Right hindlimb (tissue), 1 donor: Measurements from ENCODE around the gene NPBWR2.
A peak's percentile ranks its signal among the peaks of the same experiment; 100 is the strongest.

Experiments
- DNase-seq: peaks from one replicate; pipeline ENCODE4 v3.0.0-alpha.2; 2018

The NPBWR2 gene

GRCh38 chr20:64083804-64084684 lies 23.3 kb downstream of the NPBWR2 start, which contains the start of gene LKAAEAR1:
TSS of gene LKAAEAR1 (minus strand) at chr20:64084398. CDS start at chr20:64084219, 179 bp downstream.
- DNase-seq: no peak

DNA sequence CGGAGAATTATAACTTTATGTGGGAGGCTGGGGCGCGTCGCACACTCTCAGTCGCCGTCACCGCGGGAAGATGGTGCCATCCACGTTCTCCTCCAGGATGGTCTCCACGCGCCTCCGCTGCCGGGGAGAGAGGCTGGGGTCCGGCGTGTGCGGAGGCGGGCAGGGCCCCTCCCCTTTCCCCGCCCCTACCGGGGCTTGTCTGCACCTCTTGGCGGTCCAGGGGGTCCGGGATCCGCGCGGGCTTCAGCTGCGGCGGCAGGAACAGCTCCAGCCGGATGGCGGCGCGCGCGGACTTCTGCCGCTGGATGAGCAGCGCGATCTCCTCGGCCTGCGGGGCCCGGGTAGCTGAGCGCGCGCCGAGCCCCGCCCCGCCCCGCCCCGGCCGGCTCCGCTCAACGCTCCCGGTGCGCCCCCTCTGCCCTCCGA lies 24.0 kb downstream of the NPBWR2 start:
- peak; percentile 85 for DNase-seq

DNA sequence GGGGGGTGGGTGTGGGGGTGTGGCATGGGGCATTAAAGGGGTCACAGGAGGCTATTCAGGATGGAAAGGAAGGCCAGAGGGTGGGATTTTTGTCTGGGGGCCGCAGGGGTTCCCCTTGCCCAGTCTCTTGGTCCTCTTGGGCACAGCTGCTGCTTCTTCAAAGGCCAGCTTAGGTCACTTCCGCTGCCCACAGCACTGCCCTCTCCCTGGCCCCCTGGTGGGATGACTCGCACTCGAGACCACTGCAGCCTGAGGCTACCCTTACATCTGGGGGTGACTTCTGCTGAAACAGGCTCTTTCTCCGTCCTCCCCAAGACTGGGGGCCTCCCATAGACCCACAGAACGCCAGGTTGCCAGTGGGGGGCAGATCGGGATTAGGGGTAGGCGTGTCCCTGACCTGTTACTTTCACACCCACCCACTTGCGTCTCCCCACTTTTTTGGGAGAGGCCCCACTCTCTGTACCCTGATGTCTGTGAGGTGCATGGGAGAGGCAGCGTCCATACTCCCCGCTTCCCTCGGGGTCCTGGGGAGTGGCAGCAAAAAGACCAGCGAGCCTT lies 24.5 kb downstream of the NPBWR2 start:
- no peak for DNase-seq

GRCh38 chr20:64082126-64082731 lies 25.1 kb downstream of the NPBWR2 start:
- DNase-seq: no peak

DNA sequence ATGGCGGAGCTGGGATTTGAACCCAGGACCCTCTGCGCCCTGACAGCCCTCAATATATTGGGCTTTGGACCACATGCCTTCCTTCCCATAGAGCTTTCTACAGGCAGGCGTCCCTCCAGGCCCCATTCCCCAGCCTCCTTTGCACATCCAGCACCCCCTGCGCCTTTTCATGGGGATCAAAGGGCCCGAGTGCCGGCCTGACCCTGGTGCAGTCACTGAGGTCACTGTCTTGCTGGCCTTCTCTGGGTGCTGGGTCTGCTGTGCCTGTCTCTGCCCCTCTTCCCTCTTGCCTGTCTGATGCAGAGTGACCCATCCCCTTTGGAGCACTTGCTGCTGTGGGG lies 25.8 kb downstream of the NPBWR2 start:
- DNase-seq: no peak

- DNase-seq: no peak
These were observed 26.3 kb downstream of the NPBWR2 start for GRCh38 chr20:64080813-64081623.

- DNase-seq: no peak
These were observed 27.2 kb downstream of the NPBWR2 start, which contains the start of gene OPRL1 for GRCh38 chr20:64080013-64080812. TSS of gene OPRL1 (plus strand) at chr20:64080082. CDS start at chr20:64092721, 12,639 bp downstream.

GRCh38 chr20:64079273-64080012 lies 27.9 kb downstream of the NPBWR2 start, which contains the start of gene RGS19:
TSS of gene RGS19 (minus strand) at chr20:64079518. CDS start at chr20:64076886, 2,632 bp downstream.
- DNase-seq: peak; percentile 89

DNA sequence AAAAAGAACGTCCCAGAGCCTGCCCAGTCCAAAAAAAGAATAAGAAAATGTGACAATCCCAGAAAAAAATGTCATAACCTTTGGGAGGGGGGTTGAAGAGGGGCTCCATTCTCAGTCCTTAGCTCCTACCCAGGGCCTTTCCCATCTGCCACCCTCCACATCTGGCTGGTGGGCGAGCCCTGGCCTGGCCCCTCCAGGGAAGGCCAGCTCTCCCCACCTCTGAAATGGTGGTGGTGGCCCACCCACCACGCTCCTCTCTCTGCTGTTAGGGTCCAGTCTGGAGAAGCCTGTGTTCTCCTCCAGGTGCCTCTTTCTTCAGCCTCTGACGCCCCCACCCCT lies 28.5 kb downstream of the NPBWR2 start:
- DNase-seq: no peak

GRCh38 chr20:64077876-64078551 lies 29.4 kb downstream of the NPBWR2 start:
- DNase-seq: no peak

GRCh38 chr20:64077541-64077875 lies 29.9 kb downstream of the NPBWR2 start:
- DNase-seq: no peak

GRCh38 chr20:64077094-64077493 lies 30.3 kb downstream of the NPBWR2 start:
- no peak for DNase-seq

DNA sequence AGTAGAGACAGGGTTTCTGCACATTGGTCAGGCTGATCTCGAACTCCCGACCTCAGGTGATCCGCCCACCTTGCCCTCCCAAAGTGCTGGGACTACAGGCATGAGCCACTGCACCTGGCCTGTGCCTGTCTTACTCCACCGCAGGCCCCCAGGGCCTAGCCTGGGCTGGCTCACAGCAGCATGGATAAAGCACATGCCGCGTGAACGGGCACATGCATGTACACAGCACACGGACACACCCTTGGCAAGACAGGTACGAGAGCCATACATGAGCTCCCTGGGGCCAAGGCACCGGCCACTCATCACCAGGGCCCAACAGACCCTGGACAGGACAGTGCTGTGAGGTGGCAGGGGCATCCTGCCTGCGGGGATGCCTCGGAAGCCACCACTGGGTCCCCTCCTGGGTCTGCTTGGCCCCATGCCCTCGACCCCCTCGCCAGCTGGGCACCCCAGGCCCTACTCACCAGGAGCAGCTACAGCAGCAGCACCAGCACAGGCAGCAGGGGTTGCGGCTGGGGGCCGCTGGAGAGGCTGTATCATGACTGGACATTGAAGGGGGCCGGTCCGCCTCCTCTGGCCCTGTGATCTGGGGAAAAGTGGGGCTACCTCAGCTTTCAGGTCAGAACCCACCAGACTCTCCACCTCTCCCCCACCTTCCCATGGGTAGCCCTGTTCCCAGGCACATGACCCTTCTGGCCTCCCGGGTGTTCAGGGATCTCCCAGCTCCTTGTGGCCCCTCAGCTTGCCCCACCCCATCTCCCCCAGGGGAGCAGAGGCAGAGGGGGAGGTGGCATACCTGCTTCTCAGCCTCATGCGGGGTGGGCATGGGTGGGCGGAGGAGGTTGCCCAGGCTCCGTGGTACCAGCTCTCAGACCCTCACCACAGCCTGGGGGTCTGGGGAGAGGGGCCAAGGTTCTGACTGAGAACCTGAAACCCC lies 31.0 kb downstream of the NPBWR2 start:
- no peak for DNase-seq

- no peak for DNase-seq
These were observed 31.8 kb downstream of the NPBWR2 start for GRCh38 chr20:64075556-64075955.

GRCh38 chr20:64074963-64075362 lies 32.4 kb downstream of the NPBWR2 start:
- DNase-seq: no peak

GRCh38 chr20:64074184-64074789 lies 33.1 kb downstream of the NPBWR2 start:
- DNase-seq: no peak

GRCh38 chr20:64073476-64074183 lies 33.7 kb downstream of the NPBWR2 start:
- no peak for DNase-seq

DNA sequence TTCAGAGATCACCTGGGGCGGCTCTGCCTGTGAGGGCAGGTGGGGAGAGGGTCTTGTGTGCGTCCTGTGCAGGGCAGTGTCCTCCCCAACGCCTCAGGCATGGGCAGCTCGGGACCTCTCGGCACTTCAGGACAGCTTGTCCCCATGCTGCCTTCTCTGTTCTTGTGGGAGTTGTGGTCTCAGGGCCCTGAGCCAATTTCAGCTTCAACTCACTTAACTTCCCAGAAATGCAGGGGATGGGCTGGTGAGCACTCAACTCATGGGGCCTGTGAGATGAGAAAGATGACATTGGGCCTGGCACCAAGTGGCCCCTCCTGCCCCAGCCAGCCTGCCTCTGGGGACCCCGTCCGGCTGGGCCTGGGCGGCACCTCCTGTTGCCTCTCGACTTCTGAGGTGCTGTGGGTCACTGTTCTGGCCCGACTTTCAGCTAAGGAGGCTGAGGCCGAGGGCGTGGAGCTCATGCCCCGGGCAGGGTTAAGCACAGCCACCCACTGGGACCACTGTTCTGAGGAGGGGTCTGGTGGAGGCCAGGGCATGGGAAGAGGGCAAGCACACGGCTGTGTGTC lies 34.8 kb downstream of the NPBWR2 start:
- no peak for DNase-seq
